PFSK-1 (cell line): Measurements from ENCODE around the gene DYRK1A.

Source experiments
- FOXP2 ChIP-seq: optimal IDR thresholded peaks from 2 replicates; pipeline ENCODE3; 2011; ENCODE audit warnings: borderline replicate concordance, control low read depth, inconsistent platforms; ENCODE audit not compliant: insufficient read depth; ENCODE audit errors: extremely low read length, extremely low read depth
- POLR2AphosphoS5 ChIP-seq: IDR thresholded peaks from 2 replicates; pipeline ENCODE4 v1.6.1; 2012; ENCODE audit warnings: low read depth, mild to moderate bottlenecking, control low read depth, low read length, moderate library complexity
- SIN3A ChIP-seq: IDR thresholded peaks from 2 replicates; pipeline ENCODE4 v1.6.1; 2012; ENCODE audit warnings: mild to moderate bottlenecking, low read length, moderate library complexity, borderline replicate concordance; ENCODE audit not compliant: insufficient read depth
- TAF1 ChIP-seq: IDR thresholded peaks from 2 replicates; pipeline ENCODE4 v1.6.1; 2012; ENCODE audit warnings: low read length, control low read depth, borderline replicate concordance; ENCODE audit not compliant: insufficient read depth
- TF ChIP-seq, protein P1 (sequence below), 2 experiments: IDR thresholded peaks; 2 replicates each; pipeline versions ENCODE4 v1.6.1 to v1.8.0; 2011 to 2012; ENCODE audit warnings: low read depth in 2 of 2, low read length in 2 of 2, control low read depth in 1 of 2, inconsistent platforms in 1 of 2, mild to moderate bottlenecking in 1 of 2, moderate library complexity in 1 of 2; ENCODE audit not compliant: insufficient read depth in 1 of 2

DNA sequence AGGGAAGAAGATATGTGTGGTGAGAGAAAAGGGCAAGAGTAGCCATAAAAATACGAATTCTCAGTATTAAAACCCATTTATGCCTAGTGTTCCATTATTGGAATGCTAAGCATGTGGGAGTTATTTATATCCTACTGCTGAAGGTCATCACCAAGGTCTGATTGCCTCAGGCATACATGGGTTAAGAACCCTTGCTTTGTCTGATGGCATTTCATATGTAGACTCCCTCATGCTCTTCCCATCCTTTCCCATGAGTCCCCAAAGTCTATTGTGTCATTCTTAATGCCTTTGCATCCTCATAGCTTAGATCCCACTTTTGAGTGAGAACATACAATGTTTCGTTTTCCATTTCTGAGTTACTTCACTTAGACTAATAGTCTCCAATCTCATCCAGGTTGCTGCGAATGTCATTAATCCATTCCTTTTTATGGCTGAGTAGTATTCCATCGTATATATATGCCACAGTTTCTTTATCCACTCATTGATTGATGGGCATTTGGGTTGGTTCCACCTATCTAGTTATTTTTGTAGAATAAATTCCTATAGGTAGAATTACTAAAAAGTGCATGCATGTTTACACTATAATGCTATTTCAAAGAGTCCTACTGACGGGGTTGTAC is 172.5 kb downstream of the DYRK1A start:
- TF ChIP-seq SIN3A (no peak), POLR2AphosphoS5 (no peak), TAF1 (no peak), FOXP2 (no peak)
- TF ChIP-seq, protein P1, sequence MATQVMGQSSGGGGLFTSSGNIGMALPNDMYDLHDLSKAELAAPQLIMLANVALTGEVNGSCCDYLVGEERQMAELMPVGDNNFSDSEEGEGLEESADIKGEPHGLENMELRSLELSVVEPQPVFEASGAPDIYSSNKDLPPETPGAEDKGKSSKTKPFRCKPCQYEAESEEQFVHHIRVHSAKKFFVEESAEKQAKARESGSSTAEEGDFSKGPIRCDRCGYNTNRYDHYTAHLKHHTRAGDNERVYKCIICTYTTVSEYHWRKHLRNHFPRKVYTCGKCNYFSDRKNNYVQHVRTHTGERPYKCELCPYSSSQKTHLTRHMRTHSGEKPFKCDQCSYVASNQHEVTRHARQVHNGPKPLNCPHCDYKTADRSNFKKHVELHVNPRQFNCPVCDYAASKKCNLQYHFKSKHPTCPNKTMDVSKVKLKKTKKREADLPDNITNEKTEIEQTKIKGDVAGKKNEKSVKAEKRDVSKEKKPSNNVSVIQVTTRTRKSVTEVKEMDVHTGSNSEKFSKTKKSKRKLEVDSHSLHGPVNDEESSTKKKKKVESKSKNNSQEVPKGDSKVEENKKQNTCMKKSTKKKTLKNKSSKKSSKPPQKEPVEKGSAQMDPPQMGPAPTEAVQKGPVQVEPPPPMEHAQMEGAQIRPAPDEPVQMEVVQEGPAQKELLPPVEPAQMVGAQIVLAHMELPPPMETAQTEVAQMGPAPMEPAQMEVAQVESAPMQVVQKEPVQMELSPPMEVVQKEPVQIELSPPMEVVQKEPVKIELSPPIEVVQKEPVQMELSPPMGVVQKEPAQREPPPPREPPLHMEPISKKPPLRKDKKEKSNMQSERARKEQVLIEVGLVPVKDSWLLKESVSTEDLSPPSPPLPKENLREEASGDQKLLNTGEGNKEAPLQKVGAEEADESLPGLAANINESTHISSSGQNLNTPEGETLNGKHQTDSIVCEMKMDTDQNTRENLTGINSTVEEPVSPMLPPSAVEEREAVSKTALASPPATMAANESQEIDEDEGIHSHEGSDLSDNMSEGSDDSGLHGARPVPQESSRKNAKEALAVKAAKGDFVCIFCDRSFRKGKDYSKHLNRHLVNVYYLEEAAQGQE (IDR thresholded peaks at IDR 0.05; ENCODE audit: insufficient read depth in 1 of 2, low read depth in 2 of 2, low read length in 2 of 2), result no peak
